Ascending aorta (tissue), 2 donors: ENCODE results near the gene SIGLEC12. TPM values are rescaled to one million over a fixed set of nuclear protein-coding genes. Genes with fewer than 3 reads are reported as not detected.
A peak's percentile ranks its signal among the peaks of the same experiment; 100 is the strongest.

Experiments
- DNase-seq, 2 donors: peaks; one replicate each; pipeline ENCODE4 v3.0.0-alpha.2; 2019; ENCODE audit warnings: low spot score in 2 of 2
- H3K27ac ChIP-seq, 2 donors: fragments of 200-600 bp; sonication (generic); one replicate each; pipeline ENCODE4 v1.5.1; 2016 to 2017; ENCODE audit warnings: mild to moderate bottlenecking in 1 of 2
- H3K27me3 ChIP-seq: fragments of 200-600 bp; sonication (generic); one replicate; pipeline ENCODE4 v1.5.1; 2017
- H3K36me3 ChIP-seq, 2 donors: fragments of 200-600 bp; sonication (generic); one replicate each; pipeline ENCODE4 v1.5.1; 2016
- H3K4me1 ChIP-seq, 2 donors: fragments of 200-600 bp; sonication (generic); one replicate each; pipeline ENCODE4 v1.5.1; 2016 to 2017; ENCODE audit warnings: mild to moderate bottlenecking in 1 of 2
- H3K4me3 ChIP-seq, 2 donors: fragments of 200-600 bp; sonication (generic); one replicate each; pipeline ENCODE4 v1.5.1; 2016 to 2017; ENCODE audit warnings: mild to moderate bottlenecking in 1 of 2
- H3K9me3 ChIP-seq, 2 donors: fragments of 200-600 bp; sonication (generic); one replicate each; pipeline ENCODE4 v1.5.1; 2016
- intact Hi-C: fragments of 100-400 bp; cut with DNase I; formaldehyde crosslinking; loops from one replicate; pipeline ENCODE4 v1.15.1; 2023
- total RNA-seq: library from RNA; depleted of rRNA; stranded (reverse); fragments of >200 nt; gene quantifications from one replicate; pipeline ENCODE4 v1.1.0, GENCODE V29; 2016
- TF ChIP-seq, protein P1 (sequence below), 3 experiments: fragments of 200-600 bp in 2 of 3; fragments of 450-650 bp in 1 of 3; sonication (generic) in 2 of 3; IDR thresholded peaks; one replicate each; pipeline ENCODE4 v1.5.1; 2016 to 2019; ENCODE audit warnings: antibody characterized with exemption in 3 of 3, mild to moderate bottlenecking in 1 of 3, moderate library complexity in 1 of 3

Gene SIGLEC12
- total RNA-seq, 1 donor from 2014 or later: not detected

DNA sequence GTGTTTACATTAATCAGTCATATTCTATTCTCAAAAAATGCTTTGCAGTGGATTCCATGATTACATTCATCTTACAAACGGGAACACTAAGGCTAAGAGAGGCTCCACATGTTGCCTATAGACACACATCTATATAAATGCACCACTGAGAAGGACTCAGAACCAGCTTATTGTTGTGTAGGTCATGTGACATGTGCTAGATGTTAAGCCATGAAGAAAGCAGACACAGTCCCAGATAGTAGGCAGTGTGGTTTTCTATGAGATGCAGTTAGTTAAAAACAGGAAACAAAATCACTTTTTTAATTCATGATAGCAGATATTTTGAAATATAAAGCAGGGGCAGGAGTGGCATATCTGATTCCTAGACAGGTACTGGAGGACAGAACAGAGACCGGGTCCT, 19.1 kb upstream of the SIGLEC12 start:
- TF ChIP-seq, protein P1, sequence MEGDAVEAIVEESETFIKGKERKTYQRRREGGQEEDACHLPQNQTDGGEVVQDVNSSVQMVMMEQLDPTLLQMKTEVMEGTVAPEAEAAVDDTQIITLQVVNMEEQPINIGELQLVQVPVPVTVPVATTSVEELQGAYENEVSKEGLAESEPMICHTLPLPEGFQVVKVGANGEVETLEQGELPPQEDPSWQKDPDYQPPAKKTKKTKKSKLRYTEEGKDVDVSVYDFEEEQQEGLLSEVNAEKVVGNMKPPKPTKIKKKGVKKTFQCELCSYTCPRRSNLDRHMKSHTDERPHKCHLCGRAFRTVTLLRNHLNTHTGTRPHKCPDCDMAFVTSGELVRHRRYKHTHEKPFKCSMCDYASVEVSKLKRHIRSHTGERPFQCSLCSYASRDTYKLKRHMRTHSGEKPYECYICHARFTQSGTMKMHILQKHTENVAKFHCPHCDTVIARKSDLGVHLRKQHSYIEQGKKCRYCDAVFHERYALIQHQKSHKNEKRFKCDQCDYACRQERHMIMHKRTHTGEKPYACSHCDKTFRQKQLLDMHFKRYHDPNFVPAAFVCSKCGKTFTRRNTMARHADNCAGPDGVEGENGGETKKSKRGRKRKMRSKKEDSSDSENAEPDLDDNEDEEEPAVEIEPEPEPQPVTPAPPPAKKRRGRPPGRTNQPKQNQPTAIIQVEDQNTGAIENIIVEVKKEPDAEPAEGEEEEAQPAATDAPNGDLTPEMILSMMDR (IDR thresholded peaks at IDR 0.05): no peak
- DNase-seq: no peak
- no peaks in the 10 kb centered on the region for H3K4me1 ChIP-seq
- intact Hi-C loops: no loop called here
- no peaks in the 10 kb centered on the region for H3K27me3 ChIP-seq
- H3K36me3 ChIP-seq: no peaks in the 10 kb centered on the region
- no peak overlapping the region for H3K4me3 ChIP-seq
- no peak overlapping the region for H3K27ac ChIP-seq
- peaks cover 0 to 3% of the 10 kb centered on the region in 2 donors for H3K9me3 ChIP-seq

DNA sequence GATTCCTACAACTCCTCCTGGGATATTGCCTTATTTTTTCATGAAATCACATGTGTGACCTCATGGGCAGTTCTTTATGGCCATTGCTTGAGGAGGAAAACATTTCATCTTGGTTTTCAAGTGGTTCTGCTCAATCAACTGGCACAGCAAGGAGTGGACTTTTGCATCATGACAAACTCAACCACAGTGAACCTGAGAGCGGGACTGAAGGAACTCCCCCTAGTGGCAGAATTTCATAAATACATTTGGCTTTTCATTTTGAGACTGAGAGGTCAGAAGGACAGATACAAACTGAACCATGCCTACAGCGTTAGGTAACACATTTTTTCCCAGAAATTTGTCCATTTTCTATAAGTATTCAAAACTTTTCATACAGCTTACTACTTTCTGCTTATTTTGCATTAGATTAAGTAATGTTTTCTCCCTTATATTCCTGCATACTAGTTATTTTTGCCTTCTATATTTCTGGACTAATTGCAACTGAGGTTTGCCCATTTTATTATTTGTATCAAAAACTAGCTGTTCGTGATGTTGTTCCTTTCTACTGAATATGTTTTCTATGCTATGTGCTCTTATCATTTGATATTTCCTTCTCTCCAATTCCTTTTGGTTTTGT, 13.4 kb upstream of the SIGLEC12 start:
- H3K9me3 ChIP-seq: peaks cover 0 to 3% of the 10 kb centered on the region in 2 donors
- TF ChIP-seq, protein P1 (IDR thresholded peaks at IDR 0.05): peak; percentile 45 to 64 (median 46)
- H3K4me1 ChIP-seq: no peaks in the 10 kb centered on the region
- H3K27me3 ChIP-seq: no peaks in the 10 kb centered on the region
- intact Hi-C loops: no loop called here
- no peak overlapping the region for H3K27ac ChIP-seq
- H3K4me3 ChIP-seq: no peak overlapping the region
- no peak for DNase-seq
- no peaks in the 10 kb centered on the region for H3K36me3 ChIP-seq

DNA sequence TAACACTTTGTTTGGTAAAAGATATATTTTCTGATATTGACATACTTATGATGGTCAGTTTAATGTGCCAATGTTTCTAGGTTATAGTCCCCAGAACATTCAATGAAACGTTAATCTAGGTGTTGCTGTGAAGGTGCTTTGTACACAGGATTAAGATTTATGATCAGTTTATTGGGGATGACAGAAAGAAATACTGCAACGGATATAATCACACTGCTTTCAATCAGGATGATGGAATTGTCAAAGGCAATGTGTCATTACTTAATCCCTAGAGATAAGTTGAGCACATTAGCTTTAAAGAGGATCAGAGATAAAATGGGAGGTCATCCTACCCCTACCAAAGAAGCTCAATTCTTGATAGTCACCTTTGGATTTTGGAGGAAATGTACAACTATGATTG, 12.4 kb upstream of the SIGLEC12 start:
- Histone ChIP-seq H3K27me3 (no peaks in the 10 kb centered on the region), H3K4me3 (no peak overlapping the region), H3K36me3 (no peaks in the 10 kb centered on the region), H3K4me1 (no peaks in the 10 kb centered on the region), H3K27ac (no peak overlapping the region), H3K9me3 (peaks cover 0 to 3% of the 10 kb centered on the region in 2 donors)
- DNase-seq: no peak
- TF ChIP-seq, protein P1 (IDR thresholded peaks at IDR 0.05): no peak
- intact Hi-C loops: no loop called here

DNA sequence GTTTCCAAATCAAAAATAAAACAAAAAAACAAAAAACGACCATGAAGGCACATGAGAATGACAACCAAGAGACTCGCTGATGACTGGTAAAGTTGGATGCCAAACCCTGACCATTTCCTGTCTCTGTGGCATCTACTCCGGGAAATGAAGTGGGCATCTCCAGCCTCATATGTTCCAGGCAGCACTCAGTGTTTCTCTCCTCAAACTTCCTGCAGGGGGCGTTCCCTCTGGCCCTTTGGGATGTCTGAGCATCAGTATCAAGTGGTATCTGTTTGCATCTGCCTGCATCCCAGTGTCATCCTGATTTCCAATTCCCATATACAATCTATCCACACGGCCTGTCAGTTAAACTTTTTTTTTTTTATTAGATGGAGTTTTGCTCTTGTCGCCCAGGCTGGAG, 9.8 kb upstream of the SIGLEC12 start:
- Histone ChIP-seq H3K27ac (no peak overlapping the region), H3K4me1 (no peaks in the 10 kb centered on the region), H3K9me3 (no peaks in the 10 kb centered on the region), H3K36me3 (no peaks in the 10 kb centered on the region), H3K27me3 (no peaks in the 10 kb centered on the region), H3K4me3 (no peak overlapping the region)
- DNase-seq: no peak
- intact Hi-C loops: no loop called here
- TF ChIP-seq, protein P1 (IDR thresholded peaks at IDR 0.05): no peak

DNA sequence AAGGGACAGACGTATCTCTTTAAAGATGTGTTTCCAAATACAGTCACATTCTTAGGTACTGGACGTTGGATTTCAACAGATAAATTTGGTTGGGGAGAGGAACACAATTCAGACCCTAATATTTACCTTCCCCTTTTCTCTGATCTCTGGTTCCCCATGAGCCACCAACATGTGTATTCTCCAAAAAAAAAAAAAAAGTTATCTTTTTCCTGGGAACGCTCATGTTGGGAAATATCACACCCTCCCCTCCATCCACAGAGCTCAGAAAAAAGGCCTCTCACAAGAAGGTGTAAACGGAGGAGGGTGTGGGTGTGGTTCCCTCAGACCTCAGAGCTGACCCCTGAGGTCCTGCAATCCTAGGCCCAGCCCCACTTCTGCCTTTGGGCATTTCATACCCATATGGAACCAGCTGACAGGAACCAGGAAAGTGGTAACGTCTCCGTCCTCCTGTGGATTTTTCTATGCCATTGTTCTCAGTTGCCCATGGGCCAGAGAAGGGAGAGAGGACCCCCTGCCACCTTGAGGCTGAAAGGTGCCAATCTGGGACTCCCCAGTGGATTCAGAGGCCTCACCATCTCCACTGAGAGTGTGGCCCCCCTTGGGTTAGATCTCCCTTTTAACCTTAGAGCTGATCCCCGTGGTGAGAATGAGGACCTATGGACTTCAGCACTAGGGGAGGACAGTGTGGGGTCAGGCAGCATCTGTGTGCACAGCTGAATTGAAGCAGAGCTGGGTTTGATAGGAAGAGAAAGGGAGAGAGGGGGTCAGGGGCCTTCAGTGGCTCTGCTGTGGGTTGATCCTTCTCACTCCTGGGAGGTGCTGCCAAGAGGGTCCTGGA, 8.4 kb upstream of the SIGLEC12 start:
- intact Hi-C loops: no loop called here
- no peaks in the 10 kb centered on the region for H3K9me3 ChIP-seq
- no peak for DNase-seq
- TF ChIP-seq, protein P1 (IDR thresholded peaks at IDR 0.05): no peak
- H3K4me1 ChIP-seq: no peaks in the 10 kb centered on the region
- no peak overlapping the region for H3K27ac ChIP-seq
- H3K4me3 ChIP-seq: no peak overlapping the region
- no peaks in the 10 kb centered on the region for H3K36me3 ChIP-seq
- no peaks in the 10 kb centered on the region for H3K27me3 ChIP-seq
